Measurements from ENCODE around the gene CSNK1E.
A peak's percentile ranks its signal among the peaks of the same experiment; 100 is the strongest.

CSNK1E gene

GRCh38 chr22:38249301-38249700, 67.9 kb downstream of the CSNK1E start:
- DNase-seq = no peak
- H3K27ac Mint-ChIP-seq = no peak overlapping the region
- H3K4me3 Mint-ChIP-seq = no peak overlapping the region
- H3K36me3 Mint-ChIP-seq (ENCODE audit: low read depth) = peaks cover 37% of the 10 kb centered on the region
- H3K9me3 Mint-ChIP-seq = peaks cover 18% of the 10 kb centered on the region
- H3K27me3 Mint-ChIP-seq (ENCODE audit: low read depth, poor library complexity) = peaks cover 7% of the 10 kb centered on the region
- no peak for TF ChIP-seq CTCF (IDR thresholded peaks at IDR 0.05)
- H3K4me1 Mint-ChIP-seq = no peaks in the 10 kb centered on the region

- no peak overlapping the region for H3K4me3 Mint-ChIP-seq
- no peak for DNase-seq
- peaks cover 43% of the 10 kb centered on the region for H3K36me3 Mint-ChIP-seq (ENCODE audit: low read depth)
- H3K9me3 Mint-ChIP-seq = peaks cover 18% of the 10 kb centered on the region
- H3K27ac Mint-ChIP-seq = peak overlapping the region; percentile 51
- H3K4me1 Mint-ChIP-seq = peaks cover 9% of the 10 kb centered on the region
- no peak for TF ChIP-seq CTCF (IDR thresholded peaks at IDR 0.05)
- peaks cover 7% of the 10 kb centered on the region for H3K27me3 Mint-ChIP-seq (ENCODE audit: low read depth, poor library complexity)
Measured at GRCh38 chr22:38248280-38248679, 69.0 kb downstream of the CSNK1E start.

GRCh38 chr22:38247713-38248112, 69.5 kb downstream of the CSNK1E start:
- DNase-seq = no peak
- peaks cover 43% of the 10 kb centered on the region for H3K36me3 Mint-ChIP-seq (ENCODE audit: low read depth)
- H3K4me3 Mint-ChIP-seq = no peak overlapping the region
- peaks cover 7% of the 10 kb centered on the region for H3K27me3 Mint-ChIP-seq (ENCODE audit: low read depth, poor library complexity)
- peaks cover 18% of the 10 kb centered on the region for H3K9me3 Mint-ChIP-seq
- H3K27ac Mint-ChIP-seq = peak overlapping the region; percentile 51
- H3K4me1 Mint-ChIP-seq = peaks cover 15% of the 10 kb centered on the region
- TF ChIP-seq CTCF (IDR thresholded peaks at IDR 0.05) = no peak

GRCh38 chr22:38246692-38247091, 70.5 kb downstream of the CSNK1E start:
- H3K9me3 Mint-ChIP-seq = peaks cover 18% of the 10 kb centered on the region
- TF ChIP-seq CTCF (IDR thresholded peaks at IDR 0.05) = no peak
- H3K4me1 Mint-ChIP-seq = peaks cover 24% of the 10 kb centered on the region
- DNase-seq = no peak
- peaks cover 7% of the 10 kb centered on the region for H3K27me3 Mint-ChIP-seq (ENCODE audit: low read depth, poor library complexity)
- peaks cover 43% of the 10 kb centered on the region for H3K36me3 Mint-ChIP-seq (ENCODE audit: low read depth)
- peak overlapping the region; percentile 75 for H3K27ac Mint-ChIP-seq
- H3K4me3 Mint-ChIP-seq = no peak overlapping the region

GRCh38 chr22:38246046-38246658, 71.1 kb downstream of the CSNK1E start:
- peaks cover 44% of the 10 kb centered on the region for H3K36me3 Mint-ChIP-seq (ENCODE audit: low read depth)
- peaks cover 7% of the 10 kb centered on the region for H3K27me3 Mint-ChIP-seq (ENCODE audit: low read depth, poor library complexity)
- no peak overlapping the region for H3K27ac Mint-ChIP-seq
- no peak for TF ChIP-seq CTCF (IDR thresholded peaks at IDR 0.05)
- no peak overlapping the region for H3K4me3 Mint-ChIP-seq
- H3K4me1 Mint-ChIP-seq = peaks cover 27% of the 10 kb centered on the region
- no peak for DNase-seq
- H3K9me3 Mint-ChIP-seq = peaks cover 18% of the 10 kb centered on the region

GRCh38 chr22:38244106-38244505, 73.1 kb downstream of the CSNK1E start:
- Mint-ChIP-seq H3K36me3 (ENCODE audit: low read depth) (peaks cover 41% of the 10 kb centered on the region), H3K4me1 (peaks cover 43% of the 10 kb centered on the region), H3K9me3 (peaks cover 1% of the 10 kb centered on the region), H3K27me3 (ENCODE audit: low read depth, poor library complexity) (peaks cover 7% of the 10 kb centered on the region), H3K27ac (peak overlapping the region; percentile 54), H3K4me3 (no peak overlapping the region)
- DNase-seq = no peak
- no peak for TF ChIP-seq CTCF (IDR thresholded peaks at IDR 0.05)

Measured in nephron progenitor cell (in vitro differentiated cells).